ENCODE results near the gene FCGBP.

GRCh38 chr19:39918183-39918651 lies 16.2 kb downstream of the FCGBP start:
- TF ChIP-seq POLR2A (IDR thresholded peaks at IDR 0.05) = no peak
- TF ChIP-seq CTCF (IDR thresholded peaks at IDR 0.05) = no peak
